HG02798 (cell line): ENCODE data around the gene GFPT1.

Experiments
- ATAC-seq: cut with Tn5 transposase; IDR thresholded peaks from one replicate; pipeline ENCODE4 v1.9.1; 2021; ENCODE audit warnings: mild to moderate bottlenecking; ENCODE audit not compliant: unreplicated experiment, poor library complexity

Gene GFPT1

GRCh38 chr2:69298261-69298660 is 88.8 kb downstream of the GFPT1 start:
- no peak for ATAC-seq

- ATAC-seq, result no peak
Measured at GRCh38 chr2:69297216-69297615, 89.8 kb downstream of the GFPT1 start.

- no peak for ATAC-seq
Measured at GRCh38 chr2:69296421-69296820, 90.6 kb downstream of the GFPT1 start.

GRCh38 chr2:69292256-69292655 is 94.8 kb downstream of the GFPT1 start:
- no peak for ATAC-seq

- ATAC-seq, result no peak
Measured at GRCh38 chr2:69291721-69292120, 95.3 kb downstream of the GFPT1 start.

- ATAC-seq, result no peak
Measured at GRCh38 chr2:69291004-69291650, 95.9 kb downstream of the GFPT1 start.

- no peak for ATAC-seq
Measured at GRCh38 chr2:69288429-69288828, 98.6 kb downstream of the GFPT1 start.

- ATAC-seq, result no peak
Measured at GRCh38 chr2:69287544-69287943, 99.5 kb downstream of the GFPT1 start.

- ATAC-seq, result no peak
Measured at GRCh38 chr2:69285379-69285894, 101.6 kb downstream of the GFPT1 start.

GRCh38 chr2:69280796-69281412 is 106.1 kb downstream of the GFPT1 start:
- no peak for ATAC-seq

GRCh38 chr2:69279931-69280681 is 106.9 kb downstream of the GFPT1 start:
- ATAC-seq, result no peak

- ATAC-seq, result no peak
Measured at GRCh38 chr2:69279211-69279610, 107.8 kb downstream of the GFPT1 start.

GRCh38 chr2:69278366-69278765 is 108.7 kb downstream of the GFPT1 start:
- ATAC-seq, result no peak

- no peak for ATAC-seq
Measured at GRCh38 chr2:69275490-69275889, 111.5 kb downstream of the GFPT1 start.

GRCh38 chr2:69272803-69273471 is 114.1 kb downstream of the GFPT1 start:
- ATAC-seq, result no peak

- no peak for ATAC-seq
Measured at GRCh38 chr2:69271831-69272257, 115.2 kb downstream of the GFPT1 start.
